HCT116 (cell line): ENCODE measurements around the gene FAM199X.

Experiments
- CEBPB ChIP-seq: IDR thresholded peaks from 2 replicates; pipeline ENCODE4 v1.6.1; 2012; ENCODE audit warnings: low read depth
- EZH2 ChIP-seq: fragments of 200-600 bp; sonication (generic); IDR thresholded peaks from 2 replicates; pipeline ENCODE4 v1.6.1; 2017; ENCODE audit warnings: antibody characterized with exemption, mixed run types
- JUND ChIP-seq: IDR thresholded peaks from 2 replicates; pipeline ENCODE4 v1.6.1; 2012

DNA sequence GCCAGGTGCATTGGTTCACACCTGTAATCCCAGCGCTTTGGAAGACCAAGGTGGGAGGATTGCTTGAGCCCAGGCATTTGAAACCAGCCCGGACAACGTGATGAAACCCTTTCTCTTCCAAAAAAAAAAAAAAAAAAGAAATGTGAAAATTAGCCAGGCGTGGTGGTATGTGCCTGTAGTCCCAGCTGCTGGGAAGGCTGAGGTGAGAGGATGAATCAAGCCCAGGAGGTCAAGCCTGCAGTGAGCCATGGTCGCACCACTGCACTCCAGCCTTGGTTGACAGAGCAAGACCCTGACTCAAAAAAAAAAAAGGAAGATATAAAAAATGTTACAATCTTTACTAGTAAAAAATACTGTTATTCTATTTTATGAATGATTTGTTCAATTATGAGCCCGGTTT, 5.9 kb downstream of the FAM199X start:
- TF ChIP-seq JUND (no peak), CEBPB (no peak), EZH2 (no peak)
